ES-I3 (cell line): ENCODE data around the gene ITPR1.

ENCODE experiments used
- H3K36me3 ChIP-seq: 2 replicates; pipeline ENCODE4 v1.6.1; 2013; ENCODE audit warnings: mild to moderate bottlenecking, low read length, control low read depth, moderate library complexity; ENCODE audit not compliant: insufficient read depth
- H3K4me1 ChIP-seq: 2 replicates; pipeline ENCODE4 v1.6.1; 2013; ENCODE audit warnings: mild to moderate bottlenecking, control low read depth, low read length; ENCODE audit not compliant: insufficient read depth
- H3K9ac ChIP-seq: 2 replicates; pipeline ENCODE4 v1.6.1; 2013; ENCODE audit warnings: low read depth, mild to moderate bottlenecking, low read length, moderate library complexity
- H3K9me3 ChIP-seq: 2 replicates; pipeline ENCODE4 v1.6.1; 2013; ENCODE audit warnings: mild to moderate bottlenecking, low read length, moderate library complexity; ENCODE audit not compliant: control insufficient read depth, insufficient read depth

The ITPR1 gene

GRCh38 chr3:4813909-4814304 is 320.8 kb downstream of the ITPR1 start:
- Histone ChIP-seq H3K36me3 (no peaks in the 10 kb centered on the region), H3K4me1 (peaks cover 11% of the 10 kb centered on the region), H3K9me3 (peaks cover 8% of the 10 kb centered on the region), H3K9ac (no peak overlapping the region)

GRCh38 chr3:4814305-4814903 is 321.3 kb downstream of the ITPR1 start:
- Histone ChIP-seq H3K9me3 (peaks cover 8% of the 10 kb centered on the region), H3K36me3 (no peaks in the 10 kb centered on the region), H3K4me1 (peaks cover 11% of the 10 kb centered on the region), H3K9ac (no peak overlapping the region)

- H3K9ac ChIP-seq: no peak overlapping the region
- H3K36me3 ChIP-seq: no peaks in the 10 kb centered on the region
- H3K4me1 ChIP-seq: peaks cover 11% of the 10 kb centered on the region
- H3K9me3 ChIP-seq: peaks cover 8% of the 10 kb centered on the region
These were observed 321.9 kb downstream of the ITPR1 start for GRCh38 chr3:4814904-4815574.

- Histone ChIP-seq H3K36me3 (no peaks in the 10 kb centered on the region), H3K9ac (no peak overlapping the region), H3K4me1 (peaks cover 11% of the 10 kb centered on the region), H3K9me3 (peaks cover 8% of the 10 kb centered on the region)
These were observed 323.2 kb downstream of the ITPR1 start for GRCh38 chr3:4816306-4816705.

DNA sequence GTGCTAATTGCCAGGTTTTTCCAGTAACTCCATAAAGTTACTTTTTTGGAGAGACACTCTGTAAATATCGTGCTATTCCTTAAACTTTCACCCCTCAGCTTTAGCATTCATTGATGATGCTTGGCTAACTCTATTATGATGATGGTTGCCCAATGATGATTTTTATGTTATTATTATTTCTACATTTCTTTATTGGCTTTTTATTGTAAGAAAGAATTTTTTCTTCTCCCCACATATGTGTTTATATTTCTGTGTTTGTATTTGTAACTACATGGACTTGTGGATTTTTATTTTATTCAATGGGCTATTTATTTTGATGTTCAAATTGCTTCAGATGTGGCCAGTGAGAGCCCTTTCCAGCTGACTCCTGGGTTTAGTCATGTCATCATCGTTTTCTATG is 323.6 kb downstream of the ITPR1 start:
- Histone ChIP-seq H3K36me3 (no peaks in the 10 kb centered on the region), H3K9ac (no peak overlapping the region)

GRCh38 chr3:4817128-4817527 is 324.0 kb downstream of the ITPR1 start:
- Histone ChIP-seq H3K4me1 (peaks cover 11% of the 10 kb centered on the region), H3K36me3 (no peaks in the 10 kb centered on the region), H3K9me3 (peaks cover 8% of the 10 kb centered on the region), H3K9ac (no peak overlapping the region)

More for the DNA sequence above, 323.6 kb downstream of the ITPR1 start:
- H3K9me3 ChIP-seq: peaks cover 8% of the 10 kb centered on the region
- H3K4me1 ChIP-seq: peaks cover 11% of the 10 kb centered on the region

- Histone ChIP-seq H3K9ac (no peak overlapping the region), H3K36me3 (no peaks in the 10 kb centered on the region), H3K9me3 (peaks cover 8% of the 10 kb centered on the region), H3K4me1 (peaks cover 11% of the 10 kb centered on the region)
These were observed 325.0 kb downstream of the ITPR1 start for GRCh38 chr3:4818164-4818563.

GRCh38 chr3:4818986-4819693 is 326.0 kb downstream of the ITPR1 start:
- H3K36me3 ChIP-seq: no peaks in the 10 kb centered on the region
- H3K9ac ChIP-seq: no peak overlapping the region
- peaks cover 6% of the 10 kb centered on the region for H3K4me1 ChIP-seq
- H3K9me3 ChIP-seq: peaks cover 8% of the 10 kb centered on the region

- Histone ChIP-seq H3K4me1 (peaks cover 1% of the 10 kb centered on the region; the same call in 1 of the 2 replicates), H3K9ac (no peak overlapping the region), H3K9me3 (peaks cover 8% of the 10 kb centered on the region), H3K36me3 (no peaks in the 10 kb centered on the region)
These were observed 326.6 kb downstream of the ITPR1 start for GRCh38 chr3:4819746-4820145.

DNA sequence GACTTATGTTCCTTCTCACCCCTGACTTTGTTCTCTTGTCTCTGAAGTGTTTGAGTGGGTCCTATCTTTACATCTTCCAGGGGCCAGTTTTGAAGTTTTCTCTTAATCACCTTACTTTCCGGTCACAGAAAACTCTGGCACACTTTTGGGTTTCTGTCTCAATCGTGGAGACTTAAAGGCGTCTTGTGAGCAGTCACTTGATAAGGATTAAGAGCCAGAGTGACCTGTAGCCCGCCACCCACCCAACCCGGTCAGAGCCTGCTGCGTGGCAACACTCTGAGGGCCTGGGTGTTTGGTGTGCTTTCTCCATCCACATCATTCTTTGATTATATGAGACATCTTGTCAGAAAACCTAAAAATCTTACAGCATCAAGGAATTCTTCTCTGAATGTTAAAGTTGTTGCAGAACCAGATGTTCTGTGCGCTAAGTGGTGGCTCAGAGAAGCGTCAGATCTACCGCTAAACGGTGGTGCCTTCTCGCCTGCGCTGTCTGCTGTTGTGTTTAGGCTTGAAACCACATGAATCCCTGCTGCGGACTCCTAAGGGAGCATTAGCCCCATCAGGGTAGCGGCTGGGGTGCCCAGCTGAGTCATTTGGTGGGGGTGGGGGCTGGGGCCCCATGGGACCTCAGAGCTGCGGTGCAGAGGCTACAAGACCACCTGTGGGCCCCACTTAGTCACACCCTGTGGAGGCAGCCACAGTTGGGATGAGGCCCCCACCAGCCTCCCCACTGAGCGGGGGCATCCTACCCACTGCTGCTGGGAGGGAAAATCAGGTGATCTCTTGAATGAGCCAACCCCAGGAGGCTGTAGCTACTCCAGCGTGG is 327.4 kb downstream of the ITPR1 start:
- peaks cover 8% of the 10 kb centered on the region for H3K9me3 ChIP-seq
- H3K4me1 ChIP-seq: peaks cover 9% of the 10 kb centered on the region
- H3K36me3 ChIP-seq: no peaks in the 10 kb centered on the region
- no peak overlapping the region for H3K9ac ChIP-seq

GRCh38 chr3:4821338-4821737 is 328.2 kb downstream of the ITPR1 start:
- H3K4me1 ChIP-seq: peaks cover 11% of the 10 kb centered on the region
- peaks cover 7% of the 10 kb centered on the region for H3K9me3 ChIP-seq
- no peaks in the 10 kb centered on the region for H3K36me3 ChIP-seq
- no peak overlapping the region for H3K9ac ChIP-seq

DNA sequence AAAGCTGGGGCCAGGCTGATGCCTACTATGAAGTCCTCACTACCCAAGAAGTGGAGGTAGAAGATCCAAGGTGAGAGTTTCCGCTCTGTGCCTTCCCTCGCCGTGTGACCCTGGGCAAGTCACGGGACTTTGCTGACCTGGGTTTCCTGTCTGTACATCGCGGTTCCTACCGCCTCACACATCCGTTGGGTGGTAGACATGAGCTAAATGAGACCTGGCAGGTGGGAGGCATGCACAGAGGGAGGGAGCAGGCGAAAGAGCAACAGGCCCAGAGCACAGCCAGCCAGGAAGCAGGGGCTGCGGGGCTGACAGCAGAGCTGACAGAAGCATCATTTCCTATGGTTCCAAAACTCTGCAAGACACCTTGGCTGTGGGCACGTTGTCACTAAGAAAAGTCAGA is 328.8 kb downstream of the ITPR1 start:
- H3K36me3 ChIP-seq: no peaks in the 10 kb centered on the region
- H3K9ac ChIP-seq: no peak overlapping the region
- H3K9me3 ChIP-seq: peaks cover 5% of the 10 kb centered on the region; the same call in 1 of the 2 replicates
- peaks cover 11% of the 10 kb centered on the region for H3K4me1 ChIP-seq

DNA sequence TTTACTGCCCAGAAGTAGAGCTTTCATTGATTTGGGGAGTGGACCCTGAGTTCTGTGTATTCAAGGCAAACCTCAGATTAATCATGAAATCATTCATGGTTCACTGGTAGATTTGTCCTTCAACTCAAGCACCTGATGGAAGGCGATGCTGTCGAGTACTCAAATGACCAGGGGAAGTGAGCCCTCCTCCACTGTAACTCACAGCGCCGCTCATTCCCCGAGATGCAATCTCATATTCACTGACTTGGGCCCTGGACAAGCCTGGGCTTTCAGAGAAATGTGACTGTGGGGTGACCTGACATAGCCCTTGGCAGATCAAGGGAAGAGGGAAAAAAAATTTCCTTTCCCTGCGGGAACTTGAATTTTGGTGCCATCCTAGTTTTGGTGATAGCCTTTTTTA is 329.4 kb downstream of the ITPR1 start:
- H3K36me3 ChIP-seq: no peaks in the 10 kb centered on the region
- no peak overlapping the region for H3K9ac ChIP-seq
- H3K4me1 ChIP-seq: peaks cover 11% of the 10 kb centered on the region
- H3K9me3 ChIP-seq: no peaks in the 10 kb centered on the region

DNA sequence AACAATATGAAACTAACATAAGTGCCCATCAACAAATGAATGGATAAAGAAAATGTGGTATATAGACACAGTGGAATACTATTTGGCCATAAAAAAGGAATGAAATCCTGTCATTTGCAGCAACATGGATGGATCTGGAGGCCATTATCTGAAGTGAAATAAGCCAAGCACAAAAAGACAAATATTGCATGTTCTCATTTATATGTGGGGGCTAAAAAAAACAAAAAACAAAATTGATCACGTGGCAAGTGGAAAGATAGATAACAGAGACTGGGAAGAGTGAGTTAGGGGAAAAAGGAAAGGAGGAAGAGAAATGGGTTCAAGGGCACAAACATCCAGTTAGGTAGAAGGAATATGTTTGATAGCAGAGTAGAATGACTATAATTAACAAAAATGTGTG is 330.2 kb downstream of the ITPR1 start:
- peaks cover 11% of the 10 kb centered on the region for H3K4me1 ChIP-seq
- no peak overlapping the region for H3K9ac ChIP-seq
- H3K9me3 ChIP-seq: no peaks in the 10 kb centered on the region
- H3K36me3 ChIP-seq: no peaks in the 10 kb centered on the region
